OCI-LY1 (cell line): ENCODE data around the gene PRPH.

Source experiments
- CTCF ChIP-seq: fragments of 200-600 bp; sonication (generic), shearing (Covaris generic); IDR thresholded peaks from 2 replicates; pipeline ENCODE4 v1.5.1; 2017; ENCODE audit warnings: mild to moderate bottlenecking, antibody characterized with exemption, low read length, moderate library complexity, mixed read lengths
- EZH2 ChIP-seq: fragments of 200-600 bp; sonication (generic), shearing (Covaris generic); IDR thresholded peaks from 2 replicates; pipeline ENCODE4 v1.8.0; 2017; ENCODE audit warnings: borderline replicate concordance, mixed run types, mild to moderate bottlenecking, antibody characterized with exemption, low read length, moderate library complexity, mixed read lengths

DNA sequence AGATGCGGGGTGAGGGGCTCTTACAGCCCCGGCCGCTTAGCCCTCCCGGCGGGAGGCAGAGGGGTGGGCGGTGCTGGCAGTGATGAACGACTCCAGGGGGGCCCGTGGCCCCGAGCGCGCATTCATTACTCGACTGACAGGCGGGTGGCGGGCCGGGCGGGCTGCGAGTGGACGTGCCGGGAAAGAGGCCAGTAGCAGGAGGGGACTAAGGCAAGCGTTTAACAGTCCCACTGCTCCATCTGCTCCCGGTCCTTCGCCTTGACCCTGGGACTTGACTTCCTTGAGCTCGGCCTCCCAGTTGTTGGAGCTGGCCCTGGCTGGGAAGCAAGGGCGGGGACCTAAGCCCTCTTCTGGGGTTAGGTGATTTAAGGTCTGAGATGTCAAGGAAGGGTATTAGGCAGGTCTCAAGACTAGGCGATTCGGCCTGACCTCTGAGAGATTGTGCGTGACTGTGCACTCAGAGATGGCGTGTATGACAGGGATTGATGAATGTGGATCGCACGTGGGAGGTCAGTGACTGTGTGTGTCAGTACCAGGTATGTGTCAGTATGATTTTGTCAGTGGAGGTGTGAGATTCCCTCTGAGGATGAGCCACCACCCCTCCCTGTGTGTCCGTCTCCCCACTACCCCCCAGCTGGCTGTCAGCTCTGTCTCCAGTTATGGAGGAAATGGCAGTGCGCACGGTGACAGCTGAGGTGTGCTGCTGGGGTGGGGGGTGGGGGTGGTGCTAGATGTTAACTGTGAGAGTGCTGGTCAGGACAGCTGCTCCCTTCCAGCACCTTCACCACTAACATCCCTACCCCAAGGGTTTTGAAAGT, 48.2 kb downstream of the PRPH start:
- no peak for TF ChIP-seq CTCF
- no peak for TF ChIP-seq EZH2
